Neural crest cell (in vitro differentiated cells): Measurements from ENCODE around the gene GTF2F2. TPM values are rescaled to one million over a fixed set of nuclear protein-coding genes. Genes with fewer than 3 reads are reported as not detected.

ENCODE experiments used
- DNase-seq: peaks from one replicate; pipeline ENCODE4 v3.0.0; 2021; ENCODE audit warnings: low read depth, mixed read lengths, low spot score
- H3K27ac Mint-ChIP-seq: one replicate; pipeline ENCODE4 v1.8.0; 2021; ENCODE audit warnings: mild to moderate bottlenecking, mixed read lengths; ENCODE audit not compliant: unreplicated experiment
- H3K27me3 Mint-ChIP-seq: 2 replicates; pipeline ENCODE4 v1.8.0; 2021; ENCODE audit warnings: low read depth, mild to moderate bottlenecking, mixed read lengths
- H3K36me3 Mint-ChIP-seq: 2 replicates; pipeline ENCODE4 v1.8.0; 2021; ENCODE audit warnings: low read depth, mild to moderate bottlenecking, mixed read lengths
- H3K4me1 Mint-ChIP-seq: 2 replicates; pipeline ENCODE4 v1.8.0; 2021; ENCODE audit warnings: mixed read lengths
- H3K4me3 Mint-ChIP-seq: one replicate; pipeline ENCODE4 v1.8.0; 2021; ENCODE audit warnings: mild to moderate bottlenecking, mixed read lengths
- H3K9me3 Mint-ChIP-seq: 2 replicates; pipeline ENCODE4 v1.8.0; 2021; ENCODE audit warnings: mixed read lengths
- long read RNA-seq: library from polyadenylated mRNA; unstranded; transcript quantifications from one replicate; pipeline ENCODE4 v2.0.0, GENCODE V29; 2020
- total RNA-seq: library from RNA; stranded (reverse); gene quantifications from 2 replicates; pipeline ENCODE4 v1.2.1, GENCODE V29; 2021
- TF ChIP-seq, protein P1 (sequence below): fragments of 200-600 bp; sonication (generic); conservative IDR thresholded peaks from 2 replicates; pipeline ENCODE4 v1.5.0; 2021; ENCODE audit warnings: antibody characterized with exemption, mild to moderate bottlenecking

GTF2F2 gene, protein sequence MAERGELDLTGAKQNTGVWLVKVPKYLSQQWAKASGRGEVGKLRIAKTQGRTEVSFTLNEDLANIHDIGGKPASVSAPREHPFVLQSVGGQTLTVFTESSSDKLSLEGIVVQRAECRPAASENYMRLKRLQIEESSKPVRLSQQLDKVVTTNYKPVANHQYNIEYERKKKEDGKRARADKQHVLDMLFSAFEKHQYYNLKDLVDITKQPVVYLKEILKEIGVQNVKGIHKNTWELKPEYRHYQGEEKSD
- total RNA-seq, result 25.1 and 27.5 TPM in 2 replicates
- long read RNA-seq, transcript GTF2F2-201 (8 exons, 2,239 nt), result major isoform, 79 of 90 reads
- long read RNA-seq, partial matches to known transcripts, result 3 of 90 reads
- long read RNA-seq, other reads (novel, unspliced or antisense), result 8 of 90 reads

DNA sequence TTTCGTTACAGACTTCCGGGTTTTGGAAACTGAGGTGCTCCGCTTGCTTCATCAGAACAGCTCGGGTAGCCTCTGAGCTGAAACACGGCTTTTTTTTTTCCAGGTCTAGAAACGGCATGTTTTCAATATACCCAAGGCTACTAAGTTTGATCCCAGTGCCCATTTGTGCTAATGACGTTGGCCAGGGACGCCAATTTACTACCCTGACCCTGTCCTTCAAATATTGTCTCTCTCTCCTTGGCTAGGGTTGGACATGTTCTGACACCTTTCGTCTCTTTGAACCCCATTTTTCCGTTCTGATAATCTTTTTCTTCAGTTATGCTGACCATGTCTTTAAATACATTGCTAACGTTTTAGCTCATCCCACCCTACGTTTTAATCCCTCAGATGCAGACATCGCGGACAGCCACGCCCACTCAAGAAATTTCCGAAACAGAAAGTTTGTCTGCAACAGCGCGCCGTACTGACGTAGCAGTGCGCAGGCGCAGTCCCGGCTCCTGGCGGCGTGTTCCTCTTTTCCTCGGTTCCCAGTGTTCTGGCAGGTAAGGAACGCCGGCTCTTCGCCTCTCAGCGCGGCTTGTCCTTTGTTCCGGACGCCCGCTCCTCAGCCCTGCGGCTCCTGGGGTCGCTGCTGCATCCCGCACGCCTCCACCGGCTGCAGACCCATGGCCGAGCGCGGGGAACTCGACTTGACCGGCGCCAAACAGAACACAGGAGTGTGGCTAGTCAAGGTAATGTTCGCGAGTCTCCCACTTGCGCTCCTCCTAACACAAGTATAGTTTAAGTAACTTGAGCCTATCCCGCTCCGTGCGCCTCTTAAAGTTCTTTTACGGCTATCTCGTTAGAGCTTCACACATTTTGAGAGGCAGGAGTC, at the start of gene GTF2F2:
GTF2F2 (plus strand) TSS at position 520 of the 874 bp plus-strand sequence; CDS start at position 666, 146 bp downstream.
- no peaks in the 10 kb centered on the region for H3K27me3 Mint-ChIP-seq
- peaks cover 6% of the 10 kb centered on the region for H3K4me1 Mint-ChIP-seq
- TF ChIP-seq, protein P1, sequence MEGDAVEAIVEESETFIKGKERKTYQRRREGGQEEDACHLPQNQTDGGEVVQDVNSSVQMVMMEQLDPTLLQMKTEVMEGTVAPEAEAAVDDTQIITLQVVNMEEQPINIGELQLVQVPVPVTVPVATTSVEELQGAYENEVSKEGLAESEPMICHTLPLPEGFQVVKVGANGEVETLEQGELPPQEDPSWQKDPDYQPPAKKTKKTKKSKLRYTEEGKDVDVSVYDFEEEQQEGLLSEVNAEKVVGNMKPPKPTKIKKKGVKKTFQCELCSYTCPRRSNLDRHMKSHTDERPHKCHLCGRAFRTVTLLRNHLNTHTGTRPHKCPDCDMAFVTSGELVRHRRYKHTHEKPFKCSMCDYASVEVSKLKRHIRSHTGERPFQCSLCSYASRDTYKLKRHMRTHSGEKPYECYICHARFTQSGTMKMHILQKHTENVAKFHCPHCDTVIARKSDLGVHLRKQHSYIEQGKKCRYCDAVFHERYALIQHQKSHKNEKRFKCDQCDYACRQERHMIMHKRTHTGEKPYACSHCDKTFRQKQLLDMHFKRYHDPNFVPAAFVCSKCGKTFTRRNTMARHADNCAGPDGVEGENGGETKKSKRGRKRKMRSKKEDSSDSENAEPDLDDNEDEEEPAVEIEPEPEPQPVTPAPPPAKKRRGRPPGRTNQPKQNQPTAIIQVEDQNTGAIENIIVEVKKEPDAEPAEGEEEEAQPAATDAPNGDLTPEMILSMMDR, result no peak
- no peak within 1 kb of the TSS for H3K27ac Mint-ChIP-seq
- no peaks in the 10 kb centered on the region for H3K36me3 Mint-ChIP-seq
- DNase-seq, result peak; percentile 83
- H3K9me3 Mint-ChIP-seq, result no peaks in the 10 kb centered on the region
- no peak within 1 kb of the TSS for H3K4me3 Mint-ChIP-seq

DNA sequence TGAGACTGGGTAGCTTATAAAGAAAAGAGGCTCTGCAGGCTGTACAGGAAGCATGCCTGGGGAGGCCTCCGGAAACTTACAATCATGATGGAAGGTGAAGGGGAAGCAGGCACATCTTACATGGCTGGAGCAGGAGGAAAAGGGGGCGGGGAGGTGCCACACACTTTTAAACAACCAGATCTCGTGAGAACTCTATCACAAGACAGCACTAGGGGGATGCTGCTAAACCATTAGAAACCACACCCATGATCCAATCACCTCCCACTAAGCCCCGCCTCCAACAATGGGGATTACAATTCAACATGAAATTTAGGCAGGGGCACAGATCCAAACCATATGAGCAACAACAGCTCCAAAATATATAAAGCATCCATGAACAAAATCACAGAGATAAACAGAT, 46.5 kb upstream of the GTF2F2 start:
- TF ChIP-seq, protein P1, result no peak
- Mint-ChIP-seq H3K4me1 (peaks cover 5% of the 10 kb centered on the region), H3K4me3 (no peak overlapping the region), H3K27ac (no peak overlapping the region), H3K36me3 (no peaks in the 10 kb centered on the region), H3K9me3 (peaks cover 4% of the 10 kb centered on the region), H3K27me3 (no peaks in the 10 kb centered on the region)
- DNase-seq, result no peak

DNA sequence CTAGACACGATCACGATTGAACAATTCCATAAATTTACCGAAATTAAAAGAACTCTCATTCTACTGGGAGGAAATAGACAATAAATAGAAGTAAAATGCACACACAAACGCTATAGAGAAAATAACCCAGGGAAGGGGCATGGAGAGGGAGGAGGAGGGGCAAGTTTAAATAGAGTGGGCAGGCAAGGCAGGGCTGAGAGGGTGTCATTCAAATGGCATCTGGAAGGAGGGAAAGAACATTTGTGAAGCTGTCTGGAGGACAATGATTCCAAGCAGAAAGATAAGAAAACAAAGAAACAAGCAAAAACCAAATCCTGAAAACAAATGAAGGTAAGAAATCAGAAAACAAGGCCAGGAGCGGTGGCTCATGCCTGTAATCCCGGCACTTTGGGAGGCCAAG, 45.6 kb upstream of the GTF2F2 start:
- Mint-ChIP-seq H3K9me3 (peaks cover 4% of the 10 kb centered on the region), H3K4me3 (no peak overlapping the region), H3K36me3 (no peaks in the 10 kb centered on the region), H3K4me1 (peaks cover 5% of the 10 kb centered on the region), H3K27me3 (peaks cover 6% of the 10 kb centered on the region), H3K27ac (peak overlapping the region; percentile 23)
- TF ChIP-seq, protein P1, result no peak
- DNase-seq, result no peak

DNA sequence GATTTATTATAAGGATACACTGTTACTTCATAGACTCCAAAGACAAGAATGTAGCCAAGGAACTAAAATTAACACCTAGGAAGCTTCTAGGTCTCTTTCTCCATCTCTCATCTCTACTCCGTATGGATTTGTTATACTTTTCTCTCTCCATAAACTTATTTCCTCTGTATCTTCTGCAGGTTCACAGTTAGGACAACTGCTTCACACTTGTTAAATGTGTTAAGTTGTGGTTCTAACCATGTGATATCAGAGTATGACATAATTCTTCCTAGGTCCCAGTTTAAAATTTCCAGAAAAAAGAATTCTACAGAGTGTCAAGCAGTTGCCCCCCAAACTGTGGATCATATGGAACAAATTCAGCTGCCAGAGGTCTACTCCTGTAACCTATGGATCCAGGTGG, 42.3 kb upstream of the GTF2F2 start:
- TF ChIP-seq, protein P1, result no peak
- Mint-ChIP-seq H3K4me1 (peaks cover 5% of the 10 kb centered on the region), H3K9me3 (peaks cover 4% of the 10 kb centered on the region), H3K36me3 (no peaks in the 10 kb centered on the region), H3K27ac (no peak overlapping the region), H3K4me3 (no peak overlapping the region), H3K27me3 (peaks cover 11% of the 10 kb centered on the region)
- DNase-seq, result no peak

DNA sequence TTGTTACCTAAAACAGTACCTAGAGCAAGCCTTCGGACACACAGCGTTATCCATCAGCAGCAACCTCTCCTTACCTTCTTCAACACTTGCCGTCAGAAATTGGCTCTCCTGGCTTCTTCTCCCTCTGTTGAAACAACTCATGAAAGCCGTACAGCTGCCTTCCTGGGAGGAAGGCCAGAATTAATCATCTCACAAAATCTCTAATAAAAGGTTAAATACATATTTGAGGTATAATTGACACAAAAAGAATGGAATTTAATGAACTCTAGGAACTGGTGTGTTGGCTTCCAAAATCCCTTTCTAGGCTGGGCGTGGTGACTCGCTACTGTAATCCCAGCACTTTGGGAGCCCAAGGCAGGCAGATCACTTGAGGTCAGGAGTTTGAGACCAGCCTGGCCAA, 37.3 kb upstream of the GTF2F2 start:
- H3K4me1 Mint-ChIP-seq, result no peaks in the 10 kb centered on the region
- TF ChIP-seq, protein P1, result no peak
- H3K4me3 Mint-ChIP-seq, result no peak overlapping the region
- no peak overlapping the region for H3K27ac Mint-ChIP-seq
- no peaks in the 10 kb centered on the region for H3K36me3 Mint-ChIP-seq
- no peaks in the 10 kb centered on the region for H3K9me3 Mint-ChIP-seq
- H3K27me3 Mint-ChIP-seq, result peaks cover 11% of the 10 kb centered on the region
- no peak for DNase-seq
